Upper lobe of left lung (tissue), 4 donors: ENCODE measurements around the gene TNS4.

Experiments
- EP300 ChIP-seq, 4 donors: sonication (generic); formaldehyde crosslinking; IDR thresholded peaks; one replicate each; pipeline ENCODE4 v1.5.1; 2017; ENCODE audit warnings: antibody characterized with exemption in 4 of 4, control low read depth in 2 of 4
- POLR2A ChIP-seq, 4 donors: fragments of 450-650 bp; IDR thresholded peaks; one replicate each; pipeline ENCODE4 v1.5.1; 2016 to 2017; ENCODE audit warnings: antibody characterized with exemption in 4 of 4, mild to moderate bottlenecking in 2 of 4
- POLR2AphosphoS5 ChIP-seq, 2 donors: sonication (generic); formaldehyde crosslinking; IDR thresholded peaks; one replicate each; pipeline ENCODE4 v1.5.1; 2017; ENCODE audit warnings: antibody characterized with exemption in 2 of 2
- TF ChIP-seq, protein P1 (sequence below), 6 experiments: fragments of 450-650 bp in 4 of 6; fragments of 200-600 bp in 2 of 6; sonication (generic) in 2 of 6; IDR thresholded peaks; one replicate each; pipeline ENCODE4 v1.5.1; 2016 to 2019; ENCODE audit warnings: antibody characterized with exemption in 6 of 6

GRCh38 chr17:40463122-40463550 is 38.3 kb downstream of the TNS4 start:
- TF ChIP-seq, protein P1, sequence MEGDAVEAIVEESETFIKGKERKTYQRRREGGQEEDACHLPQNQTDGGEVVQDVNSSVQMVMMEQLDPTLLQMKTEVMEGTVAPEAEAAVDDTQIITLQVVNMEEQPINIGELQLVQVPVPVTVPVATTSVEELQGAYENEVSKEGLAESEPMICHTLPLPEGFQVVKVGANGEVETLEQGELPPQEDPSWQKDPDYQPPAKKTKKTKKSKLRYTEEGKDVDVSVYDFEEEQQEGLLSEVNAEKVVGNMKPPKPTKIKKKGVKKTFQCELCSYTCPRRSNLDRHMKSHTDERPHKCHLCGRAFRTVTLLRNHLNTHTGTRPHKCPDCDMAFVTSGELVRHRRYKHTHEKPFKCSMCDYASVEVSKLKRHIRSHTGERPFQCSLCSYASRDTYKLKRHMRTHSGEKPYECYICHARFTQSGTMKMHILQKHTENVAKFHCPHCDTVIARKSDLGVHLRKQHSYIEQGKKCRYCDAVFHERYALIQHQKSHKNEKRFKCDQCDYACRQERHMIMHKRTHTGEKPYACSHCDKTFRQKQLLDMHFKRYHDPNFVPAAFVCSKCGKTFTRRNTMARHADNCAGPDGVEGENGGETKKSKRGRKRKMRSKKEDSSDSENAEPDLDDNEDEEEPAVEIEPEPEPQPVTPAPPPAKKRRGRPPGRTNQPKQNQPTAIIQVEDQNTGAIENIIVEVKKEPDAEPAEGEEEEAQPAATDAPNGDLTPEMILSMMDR (IDR thresholded peaks at IDR 0.05): no peak
- no peak for TF ChIP-seq POLR2AphosphoS5 (IDR thresholded peaks at IDR 0.05)
- TF ChIP-seq POLR2A (IDR thresholded peaks at IDR 0.05): no peak
- TF ChIP-seq EP300 (IDR thresholded peaks at IDR 0.05): no peak
